DND-41 (cell line): ENCODE measurements around the gene PNMA8B.
"Not testable (repeated sequence)": the region's sequence is repeated elsewhere in the genome, so short reads cannot be mapped to it uniquely, and the experiment has no call there.

Source experiments
- ATAC-seq: fragments of 200-7000 bp; cut with Tn5 transposase; 3 replicates; pipeline ENCODE4 v1.9.1; 2021; ENCODE audit warnings: low read depth; ENCODE audit not compliant: insufficient read depth
- DNase-seq: peaks from one replicate; pipeline ENCODE4 v3.0.0-alpha.2; 2020
- H2AFZ ChIP-seq: 2 replicates; pipeline ENCODE4 v1.6.0; 2012; ENCODE audit warnings: low read depth, low read length
- H3K27ac ChIP-seq: 2 replicates; pipeline ENCODE4 v1.5.1; 2012; ENCODE audit warnings: low read length, inconsistent platforms
- H3K27me3 ChIP-seq: fragments of 200-600 bp; sonication (generic); 2 replicates; pipeline ENCODE4 v1.6.0; 2012; ENCODE audit warnings: low read length, mild to moderate bottlenecking, inconsistent platforms; ENCODE audit not compliant: insufficient read depth, poor library complexity
- H3K36me3 ChIP-seq: 2 replicates; pipeline ENCODE4 v1.5.1; 2012; ENCODE audit warnings: low read length, inconsistent platforms; ENCODE audit not compliant: insufficient read depth
- H3K4me1 ChIP-seq: 2 replicates; pipeline ENCODE4 v1.5.1; 2012; ENCODE audit warnings: mild to moderate bottlenecking, low read length; ENCODE audit not compliant: insufficient read depth
- H3K4me2 ChIP-seq: 2 replicates; pipeline ENCODE4 v1.6.0; 2012; ENCODE audit warnings: mild to moderate bottlenecking, moderate library complexity, low read length, inconsistent platforms; ENCODE audit not compliant: insufficient read depth
- H3K4me3 ChIP-seq, 2 experiments: fragments of 200-600 bp in 1 of 2; shearing (Covaris generic) in 1 of 2; 2 replicates each; pipeline ENCODE4 v1.5.1; 2012 to 2016; ENCODE audit warnings: inconsistent platforms in 2 of 2, low read length in 2 of 2, mild to moderate bottlenecking in 2 of 2, low read depth in 1 of 2, moderate library complexity in 1 of 2
- H3K79me2 ChIP-seq: 2 replicates; pipeline ENCODE4 v1.6.0; 2012; ENCODE audit warnings: low read length, inconsistent platforms; ENCODE audit not compliant: insufficient read depth
- H3K9ac ChIP-seq: 2 replicates; pipeline ENCODE4 v1.6.0; 2012; ENCODE audit warnings: low read depth, mild to moderate bottlenecking, inconsistent platforms, low read length, moderate library complexity
- H3K9me3 ChIP-seq: 2 replicates; pipeline ENCODE4 v1.5.1; 2012; ENCODE audit warnings: low read length, moderate library complexity, mild to moderate bottlenecking, inconsistent platforms; ENCODE audit not compliant: insufficient read depth, severe bottlenecking
- H4K20me1 ChIP-seq: 2 replicates; pipeline ENCODE4 v1.6.0; 2012; ENCODE audit warnings: low read length; ENCODE audit not compliant: insufficient read depth
- EZH2 ChIP-seq: IDR thresholded peaks from 3 replicates; pipeline ENCODE4 v1.6.1; 2012; ENCODE audit warnings: borderline replicate concordance, low read depth, mild to moderate bottlenecking, moderate library complexity, low read length, inconsistent platforms; ENCODE audit not compliant: severe bottlenecking
- TF ChIP-seq, protein P1 (sequence below): IDR thresholded peaks from 2 replicates; pipeline ENCODE4 v1.5.1; 2012; ENCODE audit warnings: borderline replicate concordance, low read length, moderate library complexity, mild to moderate bottlenecking; ENCODE audit not compliant: poor library complexity, severe bottlenecking; ENCODE audit errors: extremely low read depth

The PNMA8B gene

DNA sequence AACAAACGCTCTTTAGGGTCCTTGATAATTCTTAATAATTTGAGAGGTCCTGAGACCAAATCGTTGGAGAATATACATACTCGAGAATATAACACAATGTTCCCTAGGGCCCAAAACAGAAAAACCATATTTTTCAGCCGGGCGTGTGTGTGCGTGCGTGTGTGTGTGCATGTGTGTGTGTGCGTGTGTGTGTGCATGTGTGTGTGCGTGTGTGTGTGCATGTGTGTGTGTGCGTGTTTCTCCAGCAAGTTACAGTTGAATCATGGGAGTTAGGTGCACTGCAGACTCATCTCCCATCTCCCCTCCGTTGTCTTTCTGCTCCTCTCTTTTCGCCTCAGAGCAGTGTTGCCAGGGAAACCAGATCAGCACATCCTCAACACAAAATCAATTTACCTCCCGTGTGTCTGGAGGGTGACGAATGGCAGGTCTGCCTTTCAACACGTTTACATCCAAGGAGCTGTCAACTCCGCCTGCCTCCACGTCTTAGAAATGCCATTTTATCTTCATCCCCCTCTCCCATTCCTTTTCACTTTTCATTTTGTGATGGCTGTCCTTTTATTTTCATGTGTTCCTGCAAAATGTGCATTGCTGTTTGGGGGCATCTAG lies 8.3 kb upstream of the PNMA8B start:
- no peaks in the 10 kb centered on the region for H3K79me2 ChIP-seq
- DNase-seq (no peak), ATAC-seq (no peak)
- H3K36me3 ChIP-seq: no peaks in the 10 kb centered on the region
- H3K4me2 ChIP-seq: no peak overlapping the region
- no peaks in the 10 kb centered on the region for H3K9me3 ChIP-seq
- H3K9ac ChIP-seq: no peak overlapping the region
- no peaks in the 10 kb centered on the region for H4K20me1 ChIP-seq
- no peaks in the 10 kb centered on the region for H3K27me3 ChIP-seq
- H3K27ac ChIP-seq: no peak overlapping the region
- no peaks in the 10 kb centered on the region for H3K4me1 ChIP-seq
- no peak overlapping the region for H2AFZ ChIP-seq
- TF ChIP-seq, protein P1, sequence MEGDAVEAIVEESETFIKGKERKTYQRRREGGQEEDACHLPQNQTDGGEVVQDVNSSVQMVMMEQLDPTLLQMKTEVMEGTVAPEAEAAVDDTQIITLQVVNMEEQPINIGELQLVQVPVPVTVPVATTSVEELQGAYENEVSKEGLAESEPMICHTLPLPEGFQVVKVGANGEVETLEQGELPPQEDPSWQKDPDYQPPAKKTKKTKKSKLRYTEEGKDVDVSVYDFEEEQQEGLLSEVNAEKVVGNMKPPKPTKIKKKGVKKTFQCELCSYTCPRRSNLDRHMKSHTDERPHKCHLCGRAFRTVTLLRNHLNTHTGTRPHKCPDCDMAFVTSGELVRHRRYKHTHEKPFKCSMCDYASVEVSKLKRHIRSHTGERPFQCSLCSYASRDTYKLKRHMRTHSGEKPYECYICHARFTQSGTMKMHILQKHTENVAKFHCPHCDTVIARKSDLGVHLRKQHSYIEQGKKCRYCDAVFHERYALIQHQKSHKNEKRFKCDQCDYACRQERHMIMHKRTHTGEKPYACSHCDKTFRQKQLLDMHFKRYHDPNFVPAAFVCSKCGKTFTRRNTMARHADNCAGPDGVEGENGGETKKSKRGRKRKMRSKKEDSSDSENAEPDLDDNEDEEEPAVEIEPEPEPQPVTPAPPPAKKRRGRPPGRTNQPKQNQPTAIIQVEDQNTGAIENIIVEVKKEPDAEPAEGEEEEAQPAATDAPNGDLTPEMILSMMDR: no peak
- no peak for TF ChIP-seq EZH2
- H3K4me3 ChIP-seq: no peak overlapping the region

GRCh38 chr19:46502891-46503290 lies 7.2 kb upstream of the PNMA8B start:
- Histone ChIP-seq H3K4me2 (no peak overlapping the region), H3K27ac (no peak overlapping the region), H4K20me1 (no peaks in the 10 kb centered on the region), H3K4me1 (no peaks in the 10 kb centered on the region), H3K36me3 (no peaks in the 10 kb centered on the region), H3K9ac (no peak overlapping the region), H3K9me3 (no peaks in the 10 kb centered on the region), H3K4me3 (no peak overlapping the region), H3K27me3 (no peaks in the 10 kb centered on the region), H2AFZ (no peak overlapping the region), H3K79me2 (no peaks in the 10 kb centered on the region)
- no peak for TF ChIP-seq EZH2
- TF ChIP-seq, protein P1: no peak
- DNase-seq: no peak
- no peak for ATAC-seq

- no peak overlapping the region for H3K9ac ChIP-seq
- H4K20me1 ChIP-seq: no peaks in the 10 kb centered on the region
- no peak for TF ChIP-seq EZH2
- TF ChIP-seq, protein P1: no peak
- H3K27ac ChIP-seq: no peak overlapping the region
- H3K36me3 ChIP-seq: no peaks in the 10 kb centered on the region
- H3K4me1 ChIP-seq: no peaks in the 10 kb centered on the region
- ATAC-seq: no peak
- H3K4me3 ChIP-seq: no peak overlapping the region
- no peaks in the 10 kb centered on the region for H3K27me3 ChIP-seq
- DNase-seq: no peak
- no peaks in the 10 kb centered on the region for H3K9me3 ChIP-seq
- no peaks in the 10 kb centered on the region for H3K79me2 ChIP-seq
- H3K4me2 ChIP-seq: no peak overlapping the region
- no peak overlapping the region for H2AFZ ChIP-seq
Observed at GRCh38 chr19:46499692-46500091, 4.0 kb upstream of the PNMA8B start.

DNA sequence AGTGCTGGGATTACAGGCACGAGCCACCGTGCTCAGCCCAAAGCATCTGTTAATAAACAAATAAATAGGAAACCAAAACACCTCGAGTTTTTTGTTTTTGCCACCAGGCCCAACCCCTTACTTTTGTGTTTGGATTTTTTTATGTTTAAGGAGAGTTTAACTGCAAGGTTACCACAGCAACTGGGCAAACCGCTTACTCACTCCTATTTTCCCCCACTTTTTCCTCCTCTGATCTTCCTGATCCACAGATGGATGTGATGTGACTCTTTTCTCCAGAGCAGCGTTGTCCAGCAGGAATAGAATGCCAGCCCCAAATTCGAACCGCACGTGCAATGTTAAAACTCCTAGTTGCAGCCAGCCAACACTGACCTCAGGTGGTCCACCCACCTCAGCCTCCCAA lies 2.1 kb upstream of the PNMA8B start:
- H3K27ac ChIP-seq: no peak overlapping the region
- no peak for ATAC-seq
- no peak overlapping the region for H3K4me2 ChIP-seq
- H3K4me3 ChIP-seq: no peak overlapping the region
- H3K36me3 ChIP-seq: no peaks in the 10 kb centered on the region
- H3K79me2 ChIP-seq: no peaks in the 10 kb centered on the region
- no peaks in the 10 kb centered on the region for H3K27me3 ChIP-seq
- H2AFZ ChIP-seq: no peak overlapping the region
- no peaks in the 10 kb centered on the region for H3K9me3 ChIP-seq
- DNase-seq: no peak
- no peak for TF ChIP-seq EZH2
- TF ChIP-seq, protein P1: no peak
- H3K4me1 ChIP-seq: no peaks in the 10 kb centered on the region
- no peak overlapping the region for H3K9ac ChIP-seq
- H4K20me1 ChIP-seq: no peaks in the 10 kb centered on the region; the same call in 1 of the 2 replicates

- not testable (repeated sequence) for H3K9ac ChIP-seq, DNase-seq, H3K4me1 ChIP-seq, H2AFZ ChIP-seq, H4K20me1 ChIP-seq, H3K27me3 ChIP-seq, H3K36me3 ChIP-seq, H3K4me3 ChIP-seq, ATAC-seq, H3K27ac ChIP-seq, H3K9me3 ChIP-seq, H3K79me2 ChIP-seq, H3K4me2 ChIP-seq
Observed at GRCh38 chr19:46496886-46497285, 1.2 kb upstream of the PNMA8B start.
